Astrocyte of the spinal cord (primary cell): ENCODE results near the gene WDR19.

Experiments
- DNase-seq: peaks from one replicate; pipeline ENCODE4 v3.0.0; 2011; ENCODE audit warnings: low read depth, low spot score
- H3K4me3 ChIP-seq: 2 replicates; pipeline ENCODE4 v1.5.1; 2011; ENCODE audit warnings: low read depth, mild to moderate bottlenecking, low read length, moderate library complexity
- in situ Hi-C: cut with HindIII; loops from 2 replicates; pipeline ENCODE4 v1.10.0; 2017; ENCODE audit warnings: low sequenced_read_pairs
- TF ChIP-seq, protein P1 (sequence below): IDR thresholded peaks from 2 replicates; pipeline ENCODE4 v1.5.1; 2012; ENCODE audit warnings: low read depth, mild to moderate bottlenecking, low read length, inconsistent platforms

The WDR19 gene

DNA sequence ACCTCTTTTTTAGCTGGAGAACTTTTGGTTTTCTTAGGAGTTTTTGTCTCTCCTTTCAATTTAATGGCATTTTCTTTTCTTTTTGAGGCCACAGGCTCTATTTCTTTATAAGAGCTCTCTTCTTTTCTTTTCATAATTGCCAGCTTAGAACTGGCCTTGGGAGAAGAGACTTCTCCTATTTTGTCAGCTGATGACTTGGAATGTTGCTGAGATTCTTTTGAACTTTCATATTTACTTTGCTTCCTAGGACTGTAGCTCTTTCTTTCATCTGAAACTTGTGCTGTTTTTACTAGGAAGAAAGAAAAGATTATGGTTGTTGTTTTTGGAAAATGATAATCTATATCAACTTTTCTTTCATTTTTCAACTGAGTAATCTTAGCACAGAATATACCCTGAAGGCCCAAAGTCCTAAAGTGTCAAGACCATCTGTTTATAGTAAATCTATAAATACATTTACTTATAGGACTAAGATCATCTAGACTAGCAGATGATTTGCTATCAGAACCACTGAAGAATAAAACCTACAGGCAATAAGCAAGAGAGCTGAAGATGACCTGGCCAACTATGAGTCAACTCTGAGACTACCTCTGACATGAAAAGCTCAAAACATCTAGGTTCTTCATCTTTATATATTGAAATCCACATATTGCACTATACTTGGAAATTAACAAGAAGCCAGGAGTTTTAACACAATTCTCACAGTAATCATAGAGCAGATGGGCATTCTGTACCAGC lies 138.2 kb downstream of the WDR19 start:
- DNase-seq = peak; percentile 72
- in situ Hi-C loops = no loop called here
- TF ChIP-seq, protein P1, sequence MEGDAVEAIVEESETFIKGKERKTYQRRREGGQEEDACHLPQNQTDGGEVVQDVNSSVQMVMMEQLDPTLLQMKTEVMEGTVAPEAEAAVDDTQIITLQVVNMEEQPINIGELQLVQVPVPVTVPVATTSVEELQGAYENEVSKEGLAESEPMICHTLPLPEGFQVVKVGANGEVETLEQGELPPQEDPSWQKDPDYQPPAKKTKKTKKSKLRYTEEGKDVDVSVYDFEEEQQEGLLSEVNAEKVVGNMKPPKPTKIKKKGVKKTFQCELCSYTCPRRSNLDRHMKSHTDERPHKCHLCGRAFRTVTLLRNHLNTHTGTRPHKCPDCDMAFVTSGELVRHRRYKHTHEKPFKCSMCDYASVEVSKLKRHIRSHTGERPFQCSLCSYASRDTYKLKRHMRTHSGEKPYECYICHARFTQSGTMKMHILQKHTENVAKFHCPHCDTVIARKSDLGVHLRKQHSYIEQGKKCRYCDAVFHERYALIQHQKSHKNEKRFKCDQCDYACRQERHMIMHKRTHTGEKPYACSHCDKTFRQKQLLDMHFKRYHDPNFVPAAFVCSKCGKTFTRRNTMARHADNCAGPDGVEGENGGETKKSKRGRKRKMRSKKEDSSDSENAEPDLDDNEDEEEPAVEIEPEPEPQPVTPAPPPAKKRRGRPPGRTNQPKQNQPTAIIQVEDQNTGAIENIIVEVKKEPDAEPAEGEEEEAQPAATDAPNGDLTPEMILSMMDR = no peak
- no peak overlapping the region for H3K4me3 ChIP-seq

DNA sequence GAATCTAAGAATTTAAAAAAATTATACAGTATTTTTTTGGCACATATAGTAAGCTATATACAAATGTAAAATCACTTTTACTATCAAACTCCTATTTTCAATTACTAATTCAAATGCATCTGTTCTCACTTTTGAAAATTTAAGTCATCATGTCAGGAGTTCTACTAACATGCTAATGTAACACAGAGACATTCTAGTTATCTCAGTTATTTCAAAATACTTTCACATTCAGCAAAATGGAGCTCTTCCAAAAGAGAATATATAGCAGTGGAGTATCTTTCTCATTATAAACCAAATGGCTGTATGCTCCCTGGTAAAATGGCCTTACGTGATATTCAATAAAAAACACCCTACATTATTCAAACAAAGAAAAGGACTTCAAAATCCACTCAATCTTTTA lies 141.5 kb downstream of the WDR19 start:
- no peak for DNase-seq
- TF ChIP-seq, protein P1 = no peak
- in situ Hi-C loops = no loop called here

DNA sequence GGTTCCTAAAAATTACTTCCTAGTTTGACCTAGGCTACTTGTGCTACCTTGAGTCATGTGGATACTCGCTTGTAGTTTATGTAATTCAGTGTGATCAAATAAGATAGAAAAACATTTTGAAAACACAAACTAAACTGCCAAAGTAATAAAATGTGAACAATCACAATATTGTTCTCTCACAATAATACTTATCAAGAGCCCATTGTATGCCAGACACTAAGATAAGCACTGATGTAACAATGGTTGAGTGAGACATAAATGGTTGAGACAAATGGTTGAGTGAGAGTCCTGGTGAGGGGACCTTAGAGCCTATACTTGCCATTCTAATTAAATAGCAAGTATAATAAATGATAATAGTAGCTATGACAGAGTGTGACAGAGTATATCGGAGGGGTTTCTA lies 142.1 kb downstream of the WDR19 start:
- in situ Hi-C loops = no loop called here
- H3K4me3 ChIP-seq = no peak overlapping the region
- TF ChIP-seq, protein P1 = no peak
- no peak for DNase-seq

More for the DNA sequence above, 141.5 kb downstream of the WDR19 start:
- no peak overlapping the region for H3K4me3 ChIP-seq

DNA sequence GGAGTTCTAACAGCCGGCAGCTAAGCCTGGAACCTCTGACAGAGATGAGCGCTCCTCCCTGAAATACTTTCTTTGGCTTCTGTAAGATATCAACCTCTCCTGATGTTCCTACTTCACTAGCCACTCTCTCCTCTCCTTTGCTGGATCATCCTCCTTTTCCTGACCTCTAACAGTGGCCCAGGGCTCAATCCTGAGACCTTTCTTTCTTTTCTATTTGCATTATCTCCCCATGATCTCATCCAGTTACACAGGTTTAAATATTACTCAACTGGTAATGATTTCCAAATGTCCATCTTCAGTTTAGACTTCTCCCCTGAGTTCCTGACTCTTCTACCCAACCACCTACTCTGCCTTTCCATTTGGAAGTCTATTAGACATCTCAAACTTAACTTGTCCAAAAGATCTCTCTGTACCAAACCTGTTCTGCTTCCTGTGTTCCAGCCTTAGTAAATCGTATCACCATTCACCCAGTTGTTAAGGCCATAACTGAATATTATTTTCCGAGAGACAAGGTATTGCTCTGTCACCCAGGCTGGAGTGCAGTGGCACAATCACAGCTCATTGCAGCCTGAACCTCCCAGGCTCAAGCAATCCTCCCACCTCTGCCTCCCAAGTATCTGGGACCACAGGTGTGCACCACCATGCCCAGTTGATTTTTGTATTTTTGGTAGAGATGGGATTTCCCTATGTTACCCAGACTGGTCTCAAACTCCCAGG lies 142.7 kb downstream of the WDR19 start:
- in situ Hi-C loops = no loop called here

DNA sequence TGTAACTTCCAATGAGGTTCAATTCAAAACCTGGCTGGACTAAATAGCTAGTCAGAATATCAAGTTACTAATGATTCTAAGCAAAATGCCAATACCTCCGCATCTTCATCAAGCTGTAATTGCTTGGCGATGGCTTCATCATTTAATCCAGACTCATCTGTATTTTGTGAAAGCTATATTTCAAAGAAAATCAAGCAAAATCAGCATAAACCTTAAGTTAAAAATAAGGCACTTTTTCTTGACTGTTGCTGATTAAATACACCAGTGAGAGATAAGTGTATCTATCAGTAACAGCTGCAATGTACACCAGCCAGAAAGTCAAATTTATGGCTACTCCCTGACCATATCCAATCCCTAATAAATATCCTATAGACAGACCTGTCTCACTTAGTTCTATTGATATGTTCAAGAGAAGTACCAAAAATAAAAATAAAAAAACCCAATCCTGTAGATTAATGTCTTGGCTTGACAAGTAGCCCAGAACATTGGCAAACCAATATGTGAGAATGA lies 144.2 kb downstream of the WDR19 start:
- no peak for DNase-seq
- in situ Hi-C loops = no loop called here
- H3K4me3 ChIP-seq = no peak overlapping the region
- TF ChIP-seq, protein P1 = no peak

More for the DNA sequence above, 142.7 kb downstream of the WDR19 start:
- no peak for DNase-seq
- no peak overlapping the region for H3K4me3 ChIP-seq
- TF ChIP-seq, protein P1 = no peak

DNA sequence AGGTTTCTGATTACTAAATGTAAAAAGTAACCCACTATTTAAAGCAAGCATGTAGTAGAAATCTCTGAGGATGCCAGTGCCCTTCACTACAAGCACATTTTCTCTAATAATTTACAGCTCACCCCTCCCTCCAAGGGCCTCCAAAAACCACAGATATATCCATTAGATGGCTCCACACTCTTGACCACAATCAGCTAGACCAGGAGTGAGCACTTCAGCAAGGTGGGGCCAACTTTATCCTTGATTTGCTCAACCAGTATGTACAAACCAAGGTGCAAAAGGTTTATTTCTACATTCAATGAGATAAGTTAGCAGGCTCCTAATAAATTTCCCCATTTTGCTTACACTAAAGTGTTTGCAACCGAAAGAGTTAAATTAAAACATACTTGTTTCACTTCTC lies 148.0 kb downstream of the WDR19 start:
- H3K4me3 ChIP-seq = no peak overlapping the region
- in situ Hi-C loops = no loop called here
- TF ChIP-seq, protein P1 = no peak
- DNase-seq = no peak
